Activated gamma-delta T cell treated with anti-CD3 and anti-CD28 coated beads, Interleukin-2, amount 50 U/mL, for 16 hours (primary cell): Measurements from ENCODE around the gene VAV2.

Experiments
- DNase-seq: peaks from one replicate; pipeline ENCODE4 v3.0.0-alpha.2; 2020; ENCODE audit warnings: low read depth

Gene VAV2

DNA sequence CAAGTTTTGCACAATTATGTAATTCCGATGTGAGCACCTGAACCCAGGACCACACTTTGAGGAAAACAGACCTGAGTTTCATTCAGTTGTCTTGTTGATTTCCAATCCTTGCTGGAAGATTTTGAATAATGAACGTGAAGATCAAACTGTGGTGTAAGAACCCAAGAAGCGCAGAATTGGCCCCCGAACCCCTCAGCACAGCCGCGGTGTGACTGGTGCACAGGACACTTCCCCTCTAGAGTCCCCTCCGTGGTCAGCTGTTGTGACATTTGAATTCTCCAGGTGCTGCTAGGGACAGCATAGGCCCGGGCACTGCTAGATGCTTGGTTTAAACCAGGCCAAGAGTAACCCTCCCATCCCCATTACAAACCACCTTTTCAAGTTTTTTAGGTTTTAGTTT, 34.9 kb upstream of the VAV2 start:
- no peak for DNase-seq

DNA sequence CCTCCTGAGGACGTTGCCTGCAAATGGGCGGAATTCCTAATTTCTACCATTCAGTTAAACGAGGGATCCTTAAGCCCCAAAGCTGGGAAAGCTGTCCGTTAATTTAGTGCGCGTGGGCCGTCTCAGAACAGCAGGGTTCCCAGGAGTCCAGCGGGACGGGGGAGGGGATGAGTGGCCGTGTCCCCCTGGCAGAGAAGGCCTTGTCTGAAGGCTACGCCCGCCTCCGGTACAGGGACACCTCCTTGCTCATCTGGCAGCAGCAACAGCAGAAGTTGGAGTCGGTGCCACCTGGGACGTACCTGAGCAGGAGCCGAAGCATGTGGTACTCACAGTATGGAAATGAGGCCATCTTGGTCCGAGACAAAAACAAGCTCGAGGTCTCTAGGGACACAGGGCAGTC, 34.5 kb upstream of the VAV2 start:
- DNase-seq = no peak

DNA sequence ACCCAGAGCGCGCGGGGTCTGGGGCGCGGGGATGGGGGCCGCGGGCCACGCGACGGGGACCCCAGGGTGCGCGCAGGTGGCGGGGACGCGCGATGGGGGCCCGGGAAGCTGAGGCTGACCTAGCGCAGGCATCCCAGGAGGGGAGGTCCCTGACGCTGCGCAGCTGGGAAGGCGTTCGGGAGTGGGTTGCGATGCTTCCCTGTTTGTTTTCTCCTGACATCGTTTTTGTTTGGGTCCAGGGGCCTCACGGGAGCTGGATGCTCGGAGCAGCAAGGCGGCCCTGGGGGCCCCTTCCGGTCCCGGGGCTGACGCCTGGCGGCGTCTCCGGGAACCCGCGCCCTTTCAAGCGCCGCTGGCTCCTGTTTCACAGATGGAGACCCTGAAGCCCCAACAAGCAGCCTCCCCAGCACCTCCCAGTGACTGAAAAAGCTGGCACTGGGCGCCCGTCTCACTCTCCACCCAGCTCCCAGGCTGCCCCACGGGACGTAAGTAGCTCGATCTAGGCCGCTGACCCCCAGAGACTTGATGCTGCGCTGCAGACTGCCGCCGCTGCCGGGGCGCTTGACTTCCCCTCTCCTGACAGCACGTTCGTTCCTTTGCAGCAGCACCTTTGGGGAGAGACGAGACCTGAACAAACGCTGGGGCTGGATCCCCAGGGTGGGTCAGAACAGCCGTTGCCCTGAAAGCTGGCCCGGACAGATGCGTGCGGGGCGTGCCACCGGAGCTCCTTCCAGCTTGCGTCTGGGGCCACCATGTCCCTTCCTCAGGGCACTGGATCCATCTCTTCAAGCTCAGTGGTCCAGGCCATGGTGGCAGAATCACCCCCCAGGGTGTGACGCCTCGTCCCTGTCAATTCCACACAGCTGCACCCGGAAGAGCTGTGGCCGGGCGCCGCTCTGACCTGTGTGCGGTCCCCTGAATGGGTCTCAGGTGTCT, 33.8 kb upstream of the VAV2 start:
- DNase-seq = no peak

DNA sequence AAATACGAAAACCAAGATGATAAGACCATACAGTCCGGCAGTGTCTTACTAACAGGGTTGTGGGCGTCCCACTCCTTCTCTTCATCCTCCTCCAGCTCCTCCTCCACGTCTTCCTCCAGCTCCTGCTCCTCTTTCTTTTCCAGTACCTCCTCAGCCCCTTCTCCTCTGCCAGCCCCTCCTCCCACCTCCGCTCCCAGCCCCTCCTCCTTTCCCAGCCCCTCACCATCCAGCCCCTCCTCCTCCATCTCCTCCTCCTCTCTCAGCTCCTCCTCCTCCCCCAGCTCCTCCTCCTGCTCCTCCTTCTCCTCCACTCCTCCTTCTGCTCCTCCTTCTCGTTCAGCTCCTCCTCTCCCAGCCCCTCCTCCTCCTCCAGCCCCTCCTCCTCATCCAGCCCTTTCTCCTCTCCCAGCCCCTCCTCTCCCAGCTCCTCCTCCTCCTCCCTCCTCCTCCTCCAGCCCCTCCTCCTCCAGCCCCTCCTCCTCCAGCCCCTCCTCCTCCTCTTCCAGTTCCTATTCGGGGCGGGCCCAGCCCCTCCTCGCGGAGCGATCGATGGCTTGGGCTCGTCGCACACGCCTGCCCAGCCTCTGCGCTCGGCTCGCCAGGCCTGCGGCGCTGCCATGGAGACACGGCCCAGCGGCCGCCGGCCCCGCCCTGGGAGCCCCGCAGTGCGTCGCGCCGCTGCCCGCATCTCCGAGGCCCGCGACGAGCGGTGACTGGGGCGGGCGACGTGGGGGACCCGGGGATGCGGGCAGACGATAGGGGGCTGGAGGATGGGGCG, 32.9 kb upstream of the VAV2 start, which contains the start of gene BRD3OS:
Gene BRD3OS, plus strand, starts transcription at position 654 of the 778 bp plus-strand sequence. CDS start 1,267 bp downstream, outside the sequence.
- DNase-seq = peak; percentile 85

DNA sequence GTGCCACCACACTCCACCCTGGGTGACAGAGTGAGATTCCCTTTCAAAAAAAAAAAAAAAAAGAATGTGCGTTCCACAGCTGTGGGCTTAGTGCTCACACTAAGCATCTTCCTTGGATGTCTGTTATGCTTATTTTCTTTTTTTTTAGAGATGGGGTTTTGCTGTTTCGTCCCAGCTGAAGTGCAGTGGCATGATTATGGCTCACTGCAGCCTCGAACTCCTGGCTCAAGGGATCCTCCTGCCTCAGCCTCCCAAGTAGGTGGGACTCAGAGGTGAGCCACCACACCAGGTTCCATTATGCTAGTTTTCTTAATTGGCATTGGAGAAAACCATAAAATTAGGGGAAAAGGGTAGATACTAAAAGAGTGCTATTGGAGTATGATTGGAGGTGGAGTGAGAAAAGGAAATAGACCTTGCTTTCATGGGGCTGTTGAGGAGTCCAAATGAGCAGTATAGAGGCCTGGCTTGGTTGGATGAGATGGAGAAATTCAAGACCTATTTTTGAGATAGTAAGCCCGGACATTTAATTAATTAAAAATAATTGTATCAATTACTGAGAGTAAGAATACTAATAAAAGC, 32.2 kb upstream of the VAV2 start:
- no peak for DNase-seq

DNA sequence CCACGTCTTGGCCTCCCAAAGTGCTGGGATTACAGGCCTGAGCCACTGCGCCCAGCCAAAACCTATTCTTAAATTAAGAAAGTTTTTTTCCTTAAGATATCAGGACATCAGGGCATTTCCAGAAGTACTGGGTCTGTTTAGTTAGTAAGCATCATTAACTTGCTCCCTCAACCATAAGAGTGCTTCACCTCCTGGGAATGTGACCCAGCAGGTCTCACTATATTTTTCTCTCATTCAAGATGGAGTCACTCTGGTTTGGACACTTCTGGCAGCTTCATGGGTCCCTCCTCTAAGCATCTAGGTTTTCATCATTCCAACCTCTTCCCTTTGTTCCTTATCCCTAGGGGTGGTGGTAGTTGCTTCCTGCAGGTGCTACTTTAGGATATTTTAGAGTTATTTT, 22.8 kb upstream of the VAV2 start:
- DNase-seq = no peak

DNA sequence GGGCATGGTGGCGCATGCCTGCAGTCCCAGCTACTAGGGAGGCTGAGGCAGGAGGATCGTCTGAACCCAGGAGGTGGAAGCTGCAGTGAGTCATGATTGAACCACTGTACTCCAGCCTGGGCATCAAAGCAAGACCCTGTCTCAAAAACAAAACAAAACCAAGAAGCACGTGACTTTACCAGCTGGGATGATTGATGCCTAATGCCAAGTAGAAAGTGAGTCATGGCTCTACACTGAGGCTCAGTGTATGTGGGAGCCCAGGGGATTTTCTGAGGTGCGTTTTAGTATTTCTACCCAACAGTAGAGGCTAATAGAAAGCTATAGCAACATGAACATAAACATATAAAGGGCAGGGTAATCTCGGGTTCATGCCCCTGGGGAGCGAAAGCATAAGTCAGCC, 19.3 kb upstream of the VAV2 start:
- no peak for DNase-seq

DNA sequence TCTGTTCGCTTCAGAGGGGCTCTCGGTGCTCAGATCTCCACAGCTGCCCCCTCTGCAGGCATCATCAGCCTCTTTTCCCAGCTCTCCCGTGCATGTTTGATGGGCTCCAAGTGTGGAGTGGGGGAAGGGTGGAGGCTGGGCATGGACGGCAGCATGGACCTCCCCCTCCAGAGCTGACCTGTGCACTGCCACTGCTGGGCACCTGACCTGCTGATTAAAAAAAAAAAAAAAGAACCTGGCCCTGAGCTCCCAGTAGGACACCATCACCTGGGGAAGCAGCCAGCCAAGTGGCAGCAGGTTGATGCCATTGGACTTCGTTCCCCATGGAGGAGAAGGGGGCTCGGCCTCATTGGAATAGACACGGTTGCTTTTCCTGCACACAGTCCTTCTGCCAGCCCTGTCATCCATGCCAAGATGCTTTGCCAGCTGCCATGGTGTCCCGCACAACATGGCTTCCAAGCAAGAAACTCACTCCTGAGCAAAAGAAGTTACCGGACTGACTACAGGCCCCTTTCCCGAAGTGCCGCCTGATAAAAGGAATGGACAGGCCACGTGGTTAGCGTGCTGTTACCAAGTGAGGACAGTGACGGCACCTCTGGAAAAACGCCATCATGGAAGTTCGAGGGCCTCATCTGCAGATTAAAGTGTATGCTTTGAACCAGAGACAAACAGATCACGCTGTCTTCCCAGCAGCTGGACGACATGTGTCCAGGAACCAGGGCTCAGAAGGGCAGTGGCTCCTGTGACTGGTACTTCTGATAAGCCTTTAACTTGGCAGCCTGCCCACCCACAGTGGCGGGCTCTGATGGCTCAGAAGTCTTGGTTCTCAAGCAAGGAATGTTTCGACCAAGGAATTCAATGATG, 18.4 kb upstream of the VAV2 start:
- no peak for DNase-seq

DNA sequence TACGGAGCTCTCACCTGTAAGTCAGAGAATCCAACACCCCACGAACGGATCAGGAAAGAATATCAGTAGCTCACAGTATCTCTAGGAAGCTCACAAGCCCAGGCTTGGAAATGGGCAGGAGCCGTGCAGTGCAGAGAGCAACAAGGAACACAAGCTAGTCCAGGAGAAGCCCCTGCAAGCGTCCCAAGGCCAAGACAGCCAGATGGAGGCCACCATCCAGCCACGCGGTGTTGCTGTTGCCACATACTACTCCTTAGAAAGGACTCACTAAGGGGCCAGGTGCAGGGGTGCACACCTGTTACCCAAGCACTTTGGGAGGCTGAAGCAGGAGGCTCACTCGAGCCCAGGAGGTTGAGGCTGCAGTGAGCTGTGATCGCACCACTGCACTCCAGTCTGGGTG, 15.4 kb upstream of the VAV2 start:
- DNase-seq = no peak

DNA sequence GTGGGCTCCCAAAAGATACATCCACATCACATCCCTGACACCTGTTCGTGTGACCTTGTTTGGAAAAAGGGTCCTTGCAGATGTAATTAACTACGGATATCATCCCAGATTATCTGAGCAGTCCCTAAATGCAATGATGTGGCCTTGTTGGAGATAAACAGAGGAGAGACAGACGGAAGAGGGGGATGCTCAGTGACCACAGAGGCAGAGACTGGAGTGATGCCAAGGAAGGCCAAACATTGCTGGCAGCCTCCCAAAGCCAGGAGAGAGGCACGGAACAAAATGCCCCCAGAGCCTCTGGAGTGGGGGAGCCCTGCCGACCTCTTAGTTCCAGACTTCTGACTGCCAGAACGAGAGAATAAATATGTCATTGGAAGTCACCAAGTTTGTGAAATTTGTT, 15.0 kb upstream of the VAV2 start:
- no peak for DNase-seq

DNA sequence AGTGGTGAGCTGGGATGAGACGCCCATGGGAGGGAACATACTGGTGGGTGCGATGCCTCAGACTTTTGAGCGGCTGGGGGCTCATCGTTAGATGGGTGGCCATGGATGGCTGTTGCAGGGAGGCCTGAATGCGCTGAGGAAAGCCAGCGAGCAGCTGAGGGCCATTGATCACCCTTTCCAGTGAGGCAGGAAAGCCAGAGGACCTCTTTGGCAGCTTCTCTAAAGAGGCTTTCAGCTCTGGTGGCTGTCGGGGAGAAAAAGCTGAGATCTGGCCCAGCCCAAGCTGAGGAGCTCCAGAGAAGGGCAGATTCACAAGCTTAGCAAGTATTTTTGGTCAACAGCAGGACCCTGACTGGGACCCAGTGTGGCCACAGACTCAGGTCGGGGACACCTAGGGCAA, 13.3 kb upstream of the VAV2 start:
- DNase-seq = no peak

DNA sequence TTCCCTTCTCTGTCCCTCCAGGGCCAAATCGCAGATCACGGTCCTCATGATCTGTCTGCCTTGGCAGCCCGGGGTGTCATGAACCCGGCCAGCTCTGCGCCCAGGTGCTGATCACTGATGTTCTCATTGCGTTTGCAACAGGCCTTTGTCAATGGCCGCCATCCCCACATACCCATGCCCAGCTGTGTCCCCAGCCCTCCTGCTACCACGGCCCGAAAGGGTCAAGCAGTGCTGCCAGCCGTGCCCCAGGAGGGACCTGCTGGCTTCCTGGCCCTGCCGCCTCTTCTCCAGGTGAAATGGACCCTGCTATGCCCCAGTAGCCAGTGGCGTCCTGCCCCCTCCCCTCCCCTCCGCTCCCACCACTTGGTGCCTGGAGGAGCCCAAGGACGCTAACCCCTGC, 12.8 kb upstream of the VAV2 start:
- no peak for DNase-seq

DNA sequence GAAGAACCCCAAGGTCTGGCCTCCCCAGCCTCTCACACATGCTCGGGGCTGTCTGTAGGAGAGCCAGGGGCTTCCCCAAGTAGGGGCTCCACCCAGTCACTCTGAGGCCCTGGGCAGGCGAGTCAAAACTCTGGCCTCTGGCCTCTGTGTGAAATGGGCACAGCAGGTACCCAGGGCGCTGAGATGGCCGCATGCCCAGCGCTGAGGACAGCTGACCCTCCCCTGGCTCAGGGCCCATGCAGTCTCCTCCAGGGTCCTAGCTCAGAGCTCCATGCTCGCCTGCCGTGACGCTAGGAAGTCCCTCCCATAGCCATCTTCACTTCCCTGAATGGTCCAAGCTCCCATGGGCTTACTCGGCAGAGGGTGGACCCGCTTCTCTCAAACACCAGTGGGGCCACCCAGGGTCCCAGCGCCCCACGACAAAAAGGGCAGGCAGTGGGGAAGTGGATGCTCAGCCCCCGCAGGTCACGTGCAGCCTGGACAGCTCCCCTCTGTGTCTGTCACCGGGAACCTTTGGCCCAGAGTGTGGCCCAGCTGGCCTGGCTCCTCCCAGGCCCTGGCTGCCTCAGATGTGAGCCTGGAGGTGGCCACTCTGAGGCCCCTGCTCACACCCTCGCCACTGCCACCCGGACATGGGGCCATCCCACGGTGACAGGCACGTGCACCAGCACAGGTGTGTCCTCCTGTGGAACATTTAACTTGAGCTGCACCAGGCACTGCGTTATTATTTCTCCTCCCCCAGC, 12.2 kb upstream of the VAV2 start:
- no peak for DNase-seq

DNA sequence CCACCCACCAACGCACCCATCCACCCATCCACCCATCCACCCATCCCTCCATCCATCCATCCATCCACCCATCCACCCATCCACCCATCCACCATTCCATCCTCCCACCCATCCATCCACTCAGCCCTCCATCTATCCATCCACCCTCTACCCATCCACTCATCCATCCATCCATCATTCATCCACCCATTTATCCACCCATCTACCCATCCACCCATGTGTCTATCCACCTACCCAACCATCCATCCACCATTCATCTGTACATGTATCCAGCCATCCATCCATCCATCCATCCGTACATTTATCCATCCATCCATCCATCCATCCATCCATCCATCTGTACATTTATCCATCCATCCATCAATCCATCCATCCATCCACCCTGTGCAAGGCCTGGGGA, 11.1 kb upstream of the VAV2 start:
- no peak for DNase-seq

DNA sequence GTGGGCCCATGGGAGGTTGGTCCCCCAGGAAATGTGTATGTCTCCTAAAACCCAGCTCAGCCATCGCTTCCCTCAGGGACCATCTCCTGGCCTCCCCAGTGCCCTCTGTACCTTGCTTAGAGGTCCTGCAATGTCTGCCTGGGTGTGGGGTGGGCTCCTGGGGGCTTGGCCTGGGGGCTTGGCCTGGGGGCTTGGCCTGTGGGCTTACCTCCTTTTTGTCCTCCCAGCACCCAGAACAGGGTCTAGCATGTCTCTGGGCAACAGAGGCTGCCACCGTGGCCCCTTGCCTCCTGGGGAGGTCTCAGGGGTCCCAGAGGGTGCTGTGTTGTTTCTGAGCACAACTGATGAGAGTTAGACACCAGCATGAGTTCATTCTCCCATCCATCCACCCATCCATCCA, 10.7 kb upstream of the VAV2 start:
- no peak for DNase-seq

DNA sequence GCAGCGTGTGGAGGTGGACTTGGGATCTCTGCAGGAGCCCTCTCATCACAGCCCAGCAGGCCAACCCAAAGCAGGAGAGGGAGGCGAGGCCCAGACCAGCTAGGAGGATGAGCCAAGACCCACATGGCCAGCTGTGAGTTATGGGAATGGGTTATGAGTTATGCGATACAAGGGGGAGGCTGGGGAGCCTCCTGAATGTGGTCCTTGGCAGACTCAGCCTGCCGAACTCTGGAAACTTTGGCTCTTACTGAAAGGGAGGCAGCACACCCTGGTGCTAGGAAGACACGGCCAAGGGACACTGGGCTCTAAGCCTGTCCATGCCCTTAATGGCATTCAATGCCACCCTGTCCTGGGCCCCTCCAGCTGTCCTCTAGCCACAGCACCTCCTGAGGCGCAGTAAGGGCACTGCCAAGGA, 7.7 kb upstream of the VAV2 start:
- no peak for DNase-seq

DNA sequence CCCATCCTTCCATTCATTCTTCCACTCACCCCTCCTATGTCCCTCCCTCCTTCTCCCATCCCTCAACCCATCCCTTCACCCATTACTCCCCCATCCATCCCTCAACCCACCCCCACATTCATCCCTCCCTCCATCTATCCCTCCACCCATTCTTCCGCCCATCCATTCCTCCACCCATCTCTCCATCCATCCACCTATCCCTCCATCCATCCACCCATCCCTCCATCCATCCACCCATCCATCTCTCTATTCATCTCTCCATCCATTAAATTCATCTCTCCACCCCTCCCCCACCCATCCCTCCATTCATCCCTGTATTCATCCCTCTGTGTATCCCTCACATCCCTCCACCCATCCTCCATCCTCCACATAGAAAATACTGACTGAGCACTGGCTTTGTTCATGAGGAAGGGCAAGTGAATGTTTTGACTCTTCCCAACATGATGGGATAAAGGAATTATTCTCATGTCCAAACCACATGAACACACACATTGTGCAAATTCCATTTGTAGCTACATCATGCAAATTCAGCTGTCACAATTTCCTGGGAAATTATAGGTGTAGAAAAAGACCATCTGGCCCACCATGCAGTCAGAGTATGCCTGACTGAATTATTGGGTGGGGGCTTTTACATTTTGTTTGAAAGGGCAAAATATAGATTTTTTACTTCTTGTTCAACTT, 6.9 kb upstream of the VAV2 start:
- no peak for DNase-seq

DNA sequence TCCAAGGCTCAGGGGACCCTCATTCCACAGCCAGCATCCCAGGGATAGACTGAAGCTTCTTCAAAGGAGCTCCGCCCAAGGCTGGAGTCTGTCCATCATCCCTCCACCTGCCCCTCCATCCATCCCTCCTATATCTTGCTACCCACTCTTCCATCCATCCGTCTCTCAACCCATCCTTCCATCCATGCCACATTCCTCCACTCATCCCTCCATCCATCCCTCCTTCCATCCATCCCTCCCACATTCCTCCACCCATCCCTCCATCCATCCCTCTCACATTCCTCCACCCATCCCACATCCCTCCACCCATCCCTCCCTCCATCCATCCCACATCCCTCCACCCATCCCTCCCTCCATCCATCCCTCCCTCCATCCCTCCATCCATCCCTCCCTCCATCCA, 5.5 kb upstream of the VAV2 start:
- DNase-seq = no peak

DNA sequence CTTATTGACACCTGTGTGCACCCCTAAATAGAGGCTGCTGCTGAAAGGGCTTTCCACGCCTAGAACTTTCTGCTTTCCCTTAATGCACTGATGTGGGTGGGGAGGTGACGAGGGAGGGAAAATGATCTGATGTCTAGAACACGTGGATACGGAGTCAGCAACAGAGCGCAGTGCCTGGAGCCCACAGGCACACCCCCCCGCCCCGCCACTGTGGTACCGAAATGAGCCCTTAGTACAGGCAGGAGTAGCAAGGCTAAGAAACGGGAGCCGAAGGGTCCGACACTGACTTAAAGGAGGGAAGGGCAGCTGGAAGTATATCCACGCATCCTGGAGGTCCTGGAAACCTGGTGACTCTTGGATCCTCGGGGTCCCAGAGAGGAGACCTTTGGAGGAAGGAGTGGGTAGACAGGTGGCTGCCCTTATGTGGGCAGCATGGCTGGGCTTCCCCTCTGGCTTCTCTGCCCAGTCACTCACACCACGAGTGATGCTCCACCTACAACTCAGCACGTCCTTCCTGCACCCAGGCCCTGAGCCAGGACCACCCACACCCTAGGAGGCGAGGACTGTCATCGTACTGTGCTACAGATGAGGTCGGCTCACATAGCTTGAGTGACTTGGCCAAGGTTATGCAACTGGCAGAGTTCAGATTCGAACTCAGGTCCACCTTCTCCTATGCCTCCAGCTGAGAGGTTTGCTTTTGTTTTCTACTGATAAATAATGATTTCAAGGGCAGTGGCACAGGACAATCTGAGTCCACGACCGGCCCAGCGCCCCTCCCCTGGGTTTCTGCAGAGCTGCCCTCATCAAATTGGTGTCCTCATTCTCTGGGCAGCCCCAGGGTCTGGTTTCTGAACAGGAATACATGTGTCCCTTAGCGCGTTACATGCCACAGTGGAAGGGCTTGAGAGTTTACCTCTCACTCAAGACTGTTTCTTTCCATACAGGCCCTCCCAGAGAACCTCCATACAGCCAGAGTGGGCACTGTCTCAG, 4.7 kb upstream of the VAV2 start:
- no peak for DNase-seq
